Fibroblast of pulmonary artery (primary cell): ENCODE data around the gene ATOSB.

Experiments used
- DNase-seq: peaks from one replicate; pipeline ENCODE4 v3.0.0-alpha.2; 2010; ENCODE audit warnings: low read depth
- H3K4me3 ChIP-seq: replicated peaks from 2 replicates; pipeline ENCODE4 v1.5.1; 2011; ENCODE audit warnings: low read depth, mild to moderate bottlenecking, control low read depth, low read length, moderate library complexity
- CTCF ChIP-seq: IDR thresholded peaks from 2 replicates; pipeline ENCODE4 v1.5.1; 2011; ENCODE audit warnings: mild to moderate bottlenecking, control low read depth, low read length, inconsistent platforms; ENCODE audit errors: missing control alignments

ATOSB gene

GRCh38 chr9:35105571-35106342, 9.9 kb downstream of the ATOSB start:
- no peak for DNase-seq

GRCh38 chr9:35105126-35105525, 10.5 kb downstream of the ATOSB start:
- H3K4me3 ChIP-seq: no peak overlapping the region
- no peak for DNase-seq
- no peak for TF ChIP-seq CTCF

More at GRCh38 chr9:35105571-35106342, 9.9 kb downstream of the ATOSB start:
- no peak overlapping the region for H3K4me3 ChIP-seq
- TF ChIP-seq CTCF: no peak

- H3K4me3 ChIP-seq: no peak overlapping the region
- no peak for TF ChIP-seq CTCF
- DNase-seq: no peak
Measured at GRCh38 chr9:35104586-35104985, 11.1 kb downstream of the ATOSB start.

GRCh38 chr9:35103660-35104191, 11.9 kb downstream of the ATOSB start:
- peak overlapping the region; percentile 76 for H3K4me3 ChIP-seq
- DNase-seq: no peak
- TF ChIP-seq CTCF: no peak

- no peak for TF ChIP-seq CTCF
Measured at GRCh38 chr9:35102769-35103659, 12.6 kb downstream of the ATOSB start, which contains the start of gene STOML2. Gene STOML2 (minus strand): TSS chr9:35103131. CDS start chr9:35103094, 37 bp downstream.

GRCh38 chr9:35102465-35102768, 13.2 kb downstream of the ATOSB start:
- peak; percentile 10 for DNase-seq
- TF ChIP-seq CTCF: no peak
- peak overlapping the region; percentile 76 for H3K4me3 ChIP-seq

More at GRCh38 chr9:35102769-35103659, 12.6 kb downstream of the ATOSB start, which contains the start of gene STOML2:
- H3K4me3 ChIP-seq: peak within 1 kb of the TSS; percentile 76
- peak; percentile 97 for DNase-seq
